Measurements from ENCODE around the gene PPIB. TPM values are rescaled to one million over a fixed set of nuclear protein-coding genes. Genes with fewer than 3 reads are reported as not detected.

PPIB gene
- 388 and 415 TPM in 2 replicates for polyA plus RNA-seq (2014; cell fraction: cytosol; rRNA removed)
- polyA plus RNA-seq (2014; cell fraction: nucleus; rRNA removed): 154 and 174 TPM in 2 replicates

GRCh38 chr15:64162869-64163658 is at the start of gene PPIB:
Gene PPIB, minus strand, starts transcription at chr15:64163022. Its CDS starts 36 bp downstream, at chr15:64162986.
- peak; percentile 96 for DNase-seq (ENCODE audit: low spot score)

- no peak for DNase-seq (ENCODE audit: low spot score)
These were observed 48.9 kb upstream of the PPIB start for GRCh38 chr15:64211696-64212095.

GRCh38 chr15:64210371-64210770 is 47.5 kb upstream of the PPIB start:
- no peak for DNase-seq (ENCODE audit: low spot score)

GRCh38 chr15:64209680-64210334 is 47.0 kb upstream of the PPIB start:
- peak; percentile 26 for DNase-seq (ENCODE audit: low spot score)

- DNase-seq (ENCODE audit: low spot score): no peak
These were observed 42.4 kb upstream of the PPIB start for GRCh38 chr15:64205202-64205601.

- no peak for DNase-seq (ENCODE audit: low spot score)
These were observed 34.6 kb upstream of the PPIB start for GRCh38 chr15:64197425-64197824.

GRCh38 chr15:64193971-64194370 is 31.1 kb upstream of the PPIB start:
- no peak for DNase-seq (ENCODE audit: low spot score)

- DNase-seq (ENCODE audit: low spot score): no peak
These were observed 29.4 kb upstream of the PPIB start for GRCh38 chr15:64191971-64192830.

GRCh38 chr15:64187396-64188191 is 24.8 kb upstream of the PPIB start:
- no peak for DNase-seq (ENCODE audit: low spot score)

- no peak for DNase-seq (ENCODE audit: low spot score)
These were observed 22.5 kb upstream of the PPIB start for GRCh38 chr15:64185146-64185911.

- no peak for DNase-seq (ENCODE audit: low spot score)
These were observed 20.1 kb upstream of the PPIB start for GRCh38 chr15:64182859-64183370.

- DNase-seq (ENCODE audit: low spot score): no peak
These were observed 17.5 kb upstream of the PPIB start for GRCh38 chr15:64180235-64180824.

- no peak for DNase-seq (ENCODE audit: low spot score)
These were observed 3.5 kb upstream of the PPIB start for GRCh38 chr15:64166102-64166890.

GRCh38 chr15:64164436-64164835 is 1.6 kb upstream of the PPIB start:
- DNase-seq (ENCODE audit: low spot score): no peak

GRCh38 chr15:64163659-64164362 is 989 bp upstream of the PPIB start:
- DNase-seq (ENCODE audit: low spot score): no peak

GRCh38 chr15:64162478-64162868 is 349 bp downstream of the PPIB start:
- DNase-seq (ENCODE audit: low spot score): no peak

GRCh38 chr15:64161688-64162477 is 939 bp downstream of the PPIB start:
- no peak for DNase-seq (ENCODE audit: low spot score)
